HUES48 (cell line): ENCODE measurements around the gene CNN2.
A peak's percentile ranks its signal among the peaks of the same experiment; 100 is the strongest.

Source experiments
- H3K27ac ChIP-seq: one replicate; pipeline ENCODE4 v1.7.0; 2013; ENCODE audit warnings: low read depth, low read length, inconsistent platforms
- H3K27me3 ChIP-seq: 2 replicates; pipeline ENCODE4 v1.6.1; 2013; ENCODE audit warnings: mild to moderate bottlenecking, low read length; ENCODE audit not compliant: control insufficient read depth, insufficient read depth
- H3K36me3 ChIP-seq: 2 replicates; pipeline ENCODE4 v1.6.1; 2013; ENCODE audit warnings: low read length; ENCODE audit not compliant: control insufficient read depth, insufficient read depth
- H3K4me1 ChIP-seq: 2 replicates; pipeline ENCODE4 v1.6.1; 2013; ENCODE audit warnings: mild to moderate bottlenecking, low read length; ENCODE audit not compliant: control insufficient read depth, insufficient read depth
- H3K4me3 ChIP-seq: 2 replicates; pipeline ENCODE4 v1.5.1; 2013; ENCODE audit warnings: mild to moderate bottlenecking, low read depth, low read length
- H3K9ac ChIP-seq: 2 replicates; pipeline ENCODE4 v1.6.1; 2013; ENCODE audit warnings: mild to moderate bottlenecking, low read depth, low read length, moderate library complexity
- H3K9me3 ChIP-seq: 2 replicates; pipeline ENCODE4 v1.6.1; 2013; ENCODE audit warnings: low read length; ENCODE audit not compliant: control insufficient read depth, insufficient read depth

Gene CNN2

GRCh38 chr19:1037621-1038064 lies 11.2 kb downstream of the CNN2 start:
- no peak overlapping the region for H3K27ac ChIP-seq
- H3K9ac ChIP-seq: no peak overlapping the region
- peaks cover 44% of the 10 kb centered on the region for H3K36me3 ChIP-seq
- H3K27me3 ChIP-seq: no peaks in the 10 kb centered on the region
- no peak overlapping the region for H3K4me3 ChIP-seq
- H3K9me3 ChIP-seq: no peaks in the 10 kb centered on the region
- H3K4me1 ChIP-seq: 0 out of 2 replicates have a peak, but pooled peaks cover 6% of the 10 kb centered on the region

- Histone ChIP-seq H3K4me1 (0 out of 2 replicates have a peak, but pooled peaks cover 6% of the 10 kb centered on the region), H3K4me3 (peak overlapping the region; percentile 34; the same call in 1 of the 2 replicates), H3K9ac (peak overlapping the region; percentile 5; the same call in 1 of the 2 replicates), H3K36me3 (peaks cover 36% of the 10 kb centered on the region), H3K27ac (peak overlapping the region; percentile 72), H3K9me3 (no peaks in the 10 kb centered on the region), H3K27me3 (no peaks in the 10 kb centered on the region)
Observed at GRCh38 chr19:1038978-1039645, 12.7 kb downstream of the CNN2 start.

- H3K36me3 ChIP-seq: peaks cover 36% of the 10 kb centered on the region
- H3K4me1 ChIP-seq: 0 out of 2 replicates have a peak, but pooled peaks cover 6% of the 10 kb centered on the region
- H3K27me3 ChIP-seq: no peaks in the 10 kb centered on the region
- H3K9me3 ChIP-seq: no peaks in the 10 kb centered on the region
- peak within 1 kb of the TSS; percentile 72 for H3K27ac ChIP-seq
- H3K9ac ChIP-seq: peak within 1 kb of the TSS; percentile 48
- H3K4me3 ChIP-seq: peak within 1 kb of the TSS; percentile 74
Observed at GRCh38 chr19:1039646-1040475, 13.5 kb downstream of the CNN2 start, which contains the start of gene ABCA7. Gene ABCA7, plus strand, starts transcription at chr19:1040107. Its CDS starts 1,255 bp downstream, at chr19:1041362.

GRCh38 chr19:1040476-1041271 lies 14.3 kb downstream of the CNN2 start:
- no peaks in the 10 kb centered on the region for H3K27me3 ChIP-seq
- H3K36me3 ChIP-seq: peaks cover 30% of the 10 kb centered on the region
- H3K9me3 ChIP-seq: no peaks in the 10 kb centered on the region
- 0 out of 2 replicates have a peak, but pooled peaks cover 6% of the 10 kb centered on the region for H3K4me1 ChIP-seq
- peak overlapping the region; percentile 48 for H3K9ac ChIP-seq
- H3K4me3 ChIP-seq: peak overlapping the region; percentile 74
- H3K27ac ChIP-seq: peak overlapping the region; percentile 69

- peaks cover 23% of the 10 kb centered on the region for H3K36me3 ChIP-seq
- 0 out of 2 replicates have a peak, but pooled peaks cover 6% of the 10 kb centered on the region for H3K4me1 ChIP-seq
- H3K4me3 ChIP-seq: peak overlapping the region; percentile 74; the same call in 1 of the 2 replicates
- H3K27ac ChIP-seq: no peak overlapping the region
- H3K9me3 ChIP-seq: no peaks in the 10 kb centered on the region
- H3K9ac ChIP-seq: no peak overlapping the region
- no peaks in the 10 kb centered on the region for H3K27me3 ChIP-seq
Observed at GRCh38 chr19:1041272-1041834, 14.9 kb downstream of the CNN2 start.

- Histone ChIP-seq H3K27ac (no peak overlapping the region), H3K4me3 (no peak overlapping the region), H3K4me1 (0 out of 2 replicates have a peak, but pooled peaks cover 6% of the 10 kb centered on the region), H3K9me3 (no peaks in the 10 kb centered on the region), H3K27me3 (no peaks in the 10 kb centered on the region), H3K36me3 (peaks cover 18% of the 10 kb centered on the region), H3K9ac (no peak overlapping the region)
Observed at GRCh38 chr19:1041835-1042685, 15.7 kb downstream of the CNN2 start.

- Histone ChIP-seq H3K9me3 (no peaks in the 10 kb centered on the region), H3K9ac (no peak overlapping the region), H3K27me3 (no peaks in the 10 kb centered on the region), H3K4me1 (0 out of 2 replicates have a peak, but pooled peaks cover 6% of the 10 kb centered on the region), H3K27ac (no peak overlapping the region), H3K4me3 (no peak overlapping the region), H3K36me3 (peaks cover 11% of the 10 kb centered on the region)
Observed at GRCh38 chr19:1042689-1043511, 16.5 kb downstream of the CNN2 start.

- Histone ChIP-seq H3K27ac (no peak overlapping the region), H3K9ac (no peak overlapping the region), H3K4me3 (no peak overlapping the region), H3K27me3 (no peaks in the 10 kb centered on the region), H3K4me1 (0 out of 2 replicates have a peak, but pooled peaks cover 3% of the 10 kb centered on the region), H3K36me3 (no peaks in the 10 kb centered on the region), H3K9me3 (no peaks in the 10 kb centered on the region)
Observed at GRCh38 chr19:1045247-1045603, 18.8 kb downstream of the CNN2 start.

- Histone ChIP-seq H3K9ac (no peak overlapping the region), H3K4me1 (no peaks in the 10 kb centered on the region), H3K27me3 (no peaks in the 10 kb centered on the region), H3K27ac (no peak overlapping the region), H3K36me3 (no peaks in the 10 kb centered on the region), H3K9me3 (no peaks in the 10 kb centered on the region), H3K4me3 (no peak overlapping the region)
Observed at GRCh38 chr19:1046117-1046626, 19.8 kb downstream of the CNN2 start.
